HepG2 (cell line): ENCODE results near the gene RASA4B.

Source experiments
- EP300 ChIP-seq, 3 experiments: sonication (generic) in 1 of 3; formaldehyde crosslinking in 1 of 3; IDR thresholded peaks; 2 replicates each; pipeline versions ENCODE4 v1.5.1 to v1.6.1; 2011 to 2020; ENCODE audit warnings: low read depth in 2 of 3, low read length in 2 of 3, borderline replicate concordance in 1 of 3, improper control_type of control experiment in 1 of 3, mild to moderate bottlenecking in 1 of 3, missing genetic modification reagents in 1 of 3, moderate library complexity in 1 of 3
- EZH2 ChIP-seq: conservative IDR thresholded peaks from 2 replicates; pipeline ENCODE4 v1.6.1; 2012; ENCODE audit warnings: mild to moderate bottlenecking, low read depth, low read length, moderate library complexity
- HMG20B ChIP-seq: conservative IDR thresholded peaks from 2 replicates; pipeline ENCODE4 v1.6.1; 2016; ENCODE audit warnings: missing genetic modification reagents, missing compliant biosample characterization
- NFKBIZ ChIP-seq: IDR thresholded peaks from 2 replicates; pipeline ENCODE4 v1.6.1; 2018; ENCODE audit warnings: missing genetic modification reagents, missing compliant biosample characterization
- PAXIP1 ChIP-seq: sonication (generic); formaldehyde crosslinking; conservative IDR thresholded peaks from 2 replicates; pipeline ENCODE4 v1.4.0; 2020; ENCODE audit warnings: mild to moderate bottlenecking, missing genetic modification reagents, moderate library complexity
- TEF ChIP-seq: sonication (generic); formaldehyde crosslinking; IDR thresholded peaks from 2 replicates; pipeline ENCODE4 v1.5.0; 2020; ENCODE audit warnings: missing genetic modification reagents
- XBP1 ChIP-seq: sonication (generic); formaldehyde crosslinking; IDR thresholded peaks from 2 replicates; pipeline ENCODE4 v1.5.0; 2020; ENCODE audit warnings: missing genetic modification reagents
- XRCC5 ChIP-seq: fragments of 200-400 bp; formaldehyde crosslinking; optimal IDR thresholded peaks from 2 replicates; pipeline ENCODE3; 2017; ENCODE audit warnings: mild to moderate bottlenecking, low read length
- YY1 ChIP-seq: IDR thresholded peaks from 2 replicates; pipeline ENCODE4 v1.6.1; 2011; ENCODE audit warnings: low read length, low read depth, moderate library complexity, mild to moderate bottlenecking; ENCODE audit not compliant: insufficient read depth, insufficient replicate concordance
- ZBTB33 ChIP-seq: sonication (generic); formaldehyde crosslinking; IDR thresholded peaks from 2 replicates; pipeline ENCODE4 v1.4.0; 2020; ENCODE audit warnings: missing genetic modification reagents
- ZNF530 ChIP-seq: sonication (generic); formaldehyde crosslinking; IDR thresholded peaks from 2 replicates; pipeline ENCODE4 v1.5.0; 2020; ENCODE audit warnings: low read depth, mild to moderate bottlenecking, missing genetic modification reagents
- ZNF800 ChIP-seq: sonication (generic); formaldehyde crosslinking; IDR thresholded peaks from 2 replicates; pipeline ENCODE4 v1.4.0; 2020; ENCODE audit warnings: missing genetic modification reagents

GRCh38 chr7:102463841-102464576, 53.6 kb downstream of the RASA4B start:
- TF ChIP-seq ZBTB33 (CRISPR knock-in tag) (no peak), ZNF800 (CRISPR knock-in tag) (no peak), TEF (CRISPR knock-in tag) (no peak), NFKBIZ (CRISPR knock-in tag) (no peak), HMG20B (CRISPR knock-in tag) (no peak), EZH2 (no peak), YY1 (no peak), ZNF530 (CRISPR knock-in tag) (no peak), XBP1 (CRISPR knock-in tag) (no peak), PAXIP1 (no peak), EP300 (IDR thresholded peaks at IDR 0.05; ENCODE audit: low read depth in 2 of 2, low read length in 2 of 2) (no peak), EP300 (CRISPR knock-in tag; IDR thresholded peaks at IDR 0.05; ENCODE audit: borderline replicate concordance) (no peak), XRCC5 (no peak)
